A673 (cell line): Measurements from ENCODE around the gene RASA2. TPM values are rescaled to one million over a fixed set of nuclear protein-coding genes. Genes with fewer than 3 reads are reported as not detected.

ENCODE experiments used
- BruUV-seq: library from RNA; stranded (reverse); fragments of 400-500 nt; replicated peaks from 2 replicates; lab custom pipeline; 2021; lab: Mats Ljungman, UMichigan
- CTCF ChIA-PET: fragments of 300-600 bp; sonication (Branson Sonifier 250); formaldehyde crosslinking; loops from one replicate; lab custom pipeline; 2022; ENCODE audit warnings: antibody characterized with exemption; lab: Charles Lee
- POLR2A ChIA-PET: fragments of 300-600 bp; sonication (Branson Sonifier 250); formaldehyde crosslinking; loops from one replicate; lab custom pipeline; 2022; ENCODE audit warnings: antibody characterized with exemption; ENCODE audit not compliant: low non-redundant PET; lab: Charles Lee
- DNase-seq: peaks from one replicate; pipeline ENCODE4 v3.0.0-alpha.2; 2015; ENCODE audit warnings: low spot score
- H3K27ac ChIP-seq: fragments of 200-600 bp; sonication (generic); 2 replicates; pipeline ENCODE4 v1.5.1; 2016; ENCODE audit warnings: mixed run types, low read depth, mild to moderate bottlenecking, mixed read lengths, antibody characterized with exemption, low read length; ENCODE audit not compliant: poor library complexity, severe bottlenecking
- H3K27me3 ChIP-seq: fragments of 200-600 bp; sonication (generic); replicated peaks from 2 replicates; pipeline ENCODE4 v1.6.1; 2017; ENCODE audit warnings: mixed run types, low read depth, mild to moderate bottlenecking, mixed read lengths, antibody characterized with exemption, low read length; ENCODE audit not compliant: insufficient read depth, poor library complexity
- H3K36me3 ChIP-seq: fragments of 200-600 bp; sonication (generic); 2 replicates; pipeline ENCODE4 v1.6.1; 2016; ENCODE audit warnings: mixed run types, mild to moderate bottlenecking, mixed read lengths, antibody characterized with exemption, low read length; ENCODE audit not compliant: insufficient read depth, poor library complexity, severe bottlenecking
- H3K4me1 ChIP-seq: fragments of 200-600 bp; sonication (generic); 2 replicates; pipeline ENCODE4 v1.6.1; 2017; ENCODE audit warnings: mixed run types, mild to moderate bottlenecking, mixed read lengths, antibody characterized with exemption, low read length; ENCODE audit not compliant: insufficient read depth, poor library complexity, severe bottlenecking
- H3K4me3 ChIP-seq: fragments of 200-600 bp; sonication (generic); 2 replicates; pipeline ENCODE4 v1.5.1; 2016; ENCODE audit warnings: low read depth, mixed run types, mild to moderate bottlenecking, mixed read lengths, low read length; ENCODE audit not compliant: poor library complexity, severe bottlenecking
- H3K9me3 ChIP-seq: fragments of 200-600 bp; sonication (generic); 2 replicates; pipeline ENCODE4 v1.6.1; 2016; ENCODE audit warnings: mixed run types, low read depth, mild to moderate bottlenecking, mixed read lengths, antibody characterized with exemption, low read length; ENCODE audit not compliant: poor library complexity, severe bottlenecking
- EZH2 ChIP-seq: fragments of 200-600 bp; sonication (generic); IDR thresholded peaks from 2 replicates; pipeline ENCODE4 v1.6.1; 2017; ENCODE audit warnings: borderline replicate concordance, low read depth, mild to moderate bottlenecking, mixed read lengths, antibody characterized with exemption, low read length; ENCODE audit not compliant: poor library complexity, severe bottlenecking
- intact Hi-C: fragments of 100-400 bp; cut with micrococcal nuclease; formaldehyde crosslinking; loops from one replicate; pipeline ENCODE4 v1.10.0; 2022; ENCODE audit not compliant: unreplicated experiment
- total RNA-seq: library from RNA; stranded (reverse); gene quantifications from 2 replicates; pipeline ENCODE4 v1.2.3, GENCODE V29; 2021
- TF ChIP-seq, protein P1 (sequence below): fragments of 300-800, 200-600 bp; sonication (generic); conservative IDR thresholded peaks from 2 replicates; pipeline ENCODE4 v1.5.1; 2017; ENCODE audit warnings: low read depth, mild to moderate bottlenecking, antibody characterized with exemption, low read length, moderate library complexity, mixed read lengths

RASA2 gene
- total RNA-seq, 1 experiment from 2014 or later: 17.1 TPM

DNA sequence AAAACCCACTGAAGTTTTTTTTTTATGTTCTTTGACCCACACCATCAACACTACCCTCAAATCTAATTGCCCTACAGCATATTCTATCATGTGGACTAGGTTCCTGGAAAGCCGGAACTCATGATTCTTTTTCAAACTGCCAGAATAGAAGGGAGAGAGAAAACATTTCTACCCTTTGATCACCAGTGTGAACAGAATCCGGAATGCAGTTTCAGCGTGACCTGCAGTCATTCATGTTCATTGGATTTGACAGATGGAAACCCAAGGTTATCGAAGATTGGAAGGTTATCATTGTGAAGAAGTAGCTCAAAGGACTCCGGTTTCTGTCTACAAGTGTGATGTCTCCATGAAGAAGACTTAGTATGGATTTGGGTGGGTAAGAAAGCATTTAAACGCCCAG, 39.4 kb upstream of the RASA2 start:
- ChIA-PET POLR2A (no interaction called here), CTCF (no interaction called here)
- no peak overlapping the region for H3K4me3 ChIP-seq
- H3K9me3 ChIP-seq: no peaks in the 10 kb centered on the region
- peaks cover 3% of the 10 kb centered on the region for H3K36me3 ChIP-seq
- intact Hi-C loops: no loop called here
- no peaks in the 10 kb centered on the region for H3K4me1 ChIP-seq
- no TSS peak for BruUV-seq
- TF ChIP-seq, protein P1, sequence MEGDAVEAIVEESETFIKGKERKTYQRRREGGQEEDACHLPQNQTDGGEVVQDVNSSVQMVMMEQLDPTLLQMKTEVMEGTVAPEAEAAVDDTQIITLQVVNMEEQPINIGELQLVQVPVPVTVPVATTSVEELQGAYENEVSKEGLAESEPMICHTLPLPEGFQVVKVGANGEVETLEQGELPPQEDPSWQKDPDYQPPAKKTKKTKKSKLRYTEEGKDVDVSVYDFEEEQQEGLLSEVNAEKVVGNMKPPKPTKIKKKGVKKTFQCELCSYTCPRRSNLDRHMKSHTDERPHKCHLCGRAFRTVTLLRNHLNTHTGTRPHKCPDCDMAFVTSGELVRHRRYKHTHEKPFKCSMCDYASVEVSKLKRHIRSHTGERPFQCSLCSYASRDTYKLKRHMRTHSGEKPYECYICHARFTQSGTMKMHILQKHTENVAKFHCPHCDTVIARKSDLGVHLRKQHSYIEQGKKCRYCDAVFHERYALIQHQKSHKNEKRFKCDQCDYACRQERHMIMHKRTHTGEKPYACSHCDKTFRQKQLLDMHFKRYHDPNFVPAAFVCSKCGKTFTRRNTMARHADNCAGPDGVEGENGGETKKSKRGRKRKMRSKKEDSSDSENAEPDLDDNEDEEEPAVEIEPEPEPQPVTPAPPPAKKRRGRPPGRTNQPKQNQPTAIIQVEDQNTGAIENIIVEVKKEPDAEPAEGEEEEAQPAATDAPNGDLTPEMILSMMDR: no peak
- no peak for TF ChIP-seq EZH2
- no peaks in the 10 kb centered on the region for H3K27me3 ChIP-seq
- no peak overlapping the region for H3K27ac ChIP-seq
- DNase-seq: no peak

DNA sequence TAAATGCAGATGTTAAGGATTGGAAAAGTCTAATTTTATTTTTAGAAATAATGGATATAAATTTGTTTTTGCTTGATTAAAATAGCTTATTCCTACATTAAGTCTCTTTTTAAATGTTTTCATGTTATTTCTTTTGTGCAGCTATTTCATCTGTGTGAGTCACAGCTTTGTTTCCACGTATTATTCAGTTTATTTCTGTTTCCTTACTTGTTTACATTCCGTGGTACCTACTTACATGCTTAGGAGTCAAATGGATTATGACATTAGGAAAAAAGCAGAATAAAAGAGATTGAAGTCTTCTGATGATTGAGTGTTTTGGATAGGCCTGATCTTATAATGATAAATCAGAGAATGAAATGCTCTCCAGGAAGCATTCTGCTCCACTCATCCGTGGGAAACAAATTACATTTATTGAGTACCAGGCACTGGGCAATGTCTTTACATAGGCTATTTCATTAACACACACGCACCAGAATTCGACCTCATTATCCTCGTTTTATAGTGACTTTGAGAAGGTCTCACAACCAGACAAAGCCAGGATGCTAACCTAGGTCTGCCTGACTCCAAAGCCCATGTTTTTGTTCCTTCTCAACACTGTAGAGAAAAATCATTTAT, 38.1 kb upstream of the RASA2 start:
- no peaks in the 10 kb centered on the region for H3K4me1 ChIP-seq
- no peaks in the 10 kb centered on the region for H3K27me3 ChIP-seq
- BruUV-seq: no TSS peak
- no peak overlapping the region for H3K4me3 ChIP-seq
- H3K27ac ChIP-seq: no peak overlapping the region
- no peak for TF ChIP-seq EZH2
- TF ChIP-seq, protein P1: no peak
- no peak for DNase-seq
- H3K36me3 ChIP-seq: no peaks in the 10 kb centered on the region
- POLR2A ChIA-PET: no interaction called here
- intact Hi-C loops: no loop called here
- CTCF ChIA-PET: interaction anchor here (1.1 kb wide), 1 partner anchor 88 kb away, joined by 3 read pairs; no protein-coding TSS in a partner anchor
- no peaks in the 10 kb centered on the region for H3K9me3 ChIP-seq

DNA sequence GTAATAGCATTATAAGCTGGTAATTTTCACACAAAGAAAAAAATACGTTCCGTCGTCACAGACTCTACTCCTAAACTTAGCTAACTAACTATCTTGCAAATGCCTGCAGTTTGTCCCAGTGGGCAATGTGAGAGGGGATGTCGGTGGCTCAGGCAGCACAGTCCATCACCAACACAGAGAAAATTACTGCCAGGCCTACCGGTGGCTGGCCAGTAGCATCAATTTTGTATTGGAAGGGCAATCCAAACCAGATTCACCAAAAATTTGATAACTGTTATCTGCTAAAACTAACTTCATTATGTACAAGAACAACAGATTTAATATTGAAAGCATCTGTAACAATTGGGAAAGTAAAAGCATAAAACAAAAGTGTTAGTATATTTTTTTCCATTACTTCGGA, 37.4 kb upstream of the RASA2 start:
- no TSS peak for BruUV-seq
- no peak overlapping the region for H3K4me3 ChIP-seq
- no peaks in the 10 kb centered on the region for H3K36me3 ChIP-seq
- H3K27ac ChIP-seq: no peak overlapping the region
- ChIA-PET CTCF (no interaction called here), POLR2A (no interaction called here)
- no peaks in the 10 kb centered on the region for H3K9me3 ChIP-seq
- no peaks in the 10 kb centered on the region for H3K27me3 ChIP-seq
- no peaks in the 10 kb centered on the region for H3K4me1 ChIP-seq
- intact Hi-C loops: no loop called here
- DNase-seq: no peak
- TF ChIP-seq, protein P1: no peak
- no peak for TF ChIP-seq EZH2
